SU-DHL-6 (cell line): ENCODE measurements around the gene ERMP1.
A peak's percentile ranks its signal among the peaks of the same experiment; 100 is the strongest.

Source experiments
- H2AFZ ChIP-seq: fragments of 200-600 bp; sonication (generic); 2 replicates; pipeline ENCODE4 v1.6.1; 2014; ENCODE audit warnings: low read depth, mild to moderate bottlenecking, moderate library complexity, mixed read lengths, antibody characterized with exemption, low read length; ENCODE audit not compliant: severe bottlenecking
- H3F3A ChIP-seq: fragments of 200-600 bp; shearing (Covaris generic); 2 replicates; pipeline ENCODE4 v1.6.0; 2016; ENCODE audit warnings: antibody characterized with exemption, mild to moderate bottlenecking; ENCODE audit not compliant: insufficient read depth
- H3K27ac ChIP-seq: fragments of 200-600 bp; sonication (generic); 2 replicates; pipeline ENCODE4 v1.5.1; 2016; ENCODE audit warnings: low read depth, mild to moderate bottlenecking, low read length, moderate library complexity, mixed read lengths
- H3K27me3 ChIP-seq: fragments of 200-600 bp; sonication (generic), shearing (Covaris generic); 2 replicates; pipeline ENCODE4 v1.6.0; 2014; ENCODE audit warnings: mild to moderate bottlenecking, low read length
- H3K36me3 ChIP-seq: fragments of 200-600 bp; sonication (generic); 2 replicates; pipeline ENCODE4 v1.6.1; 2014; ENCODE audit warnings: mild to moderate bottlenecking, low read length, mixed read lengths
- H3K4me2 ChIP-seq: fragments of 300-600, 200-600 bp; shearing (Covaris generic), sonication (generic); 2 replicates; pipeline ENCODE4 v1.6.0; 2014; ENCODE audit warnings: low read length, low read depth, mild to moderate bottlenecking; ENCODE audit not compliant: poor library complexity, severe bottlenecking
- H3K4me3 ChIP-seq: fragments of 200-600 bp; sonication (generic); 2 replicates; pipeline ENCODE4 v1.5.1; 2014; ENCODE audit warnings: antibody characterized with exemption, low read length, mild to moderate bottlenecking, mixed read lengths; ENCODE audit not compliant: insufficient read depth, poor library complexity, severe bottlenecking
- H3K79me2 ChIP-seq: fragments of 200-600 bp; sonication (generic); 2 replicates; pipeline ENCODE4 v1.6.1; 2014; ENCODE audit warnings: mild to moderate bottlenecking, low read length, moderate library complexity; ENCODE audit not compliant: insufficient read depth
- H3K9ac ChIP-seq: fragments of 200-600 bp; sonication (generic); 2 replicates; pipeline ENCODE4 v1.7.0; 2014; ENCODE audit warnings: mild to moderate bottlenecking, low read length
- H3K9me2 ChIP-seq: fragments of 200-600 bp; sonication (generic); replicated peaks from 2 replicates; pipeline ENCODE4 v1.6.1; 2014; ENCODE audit warnings: low read length; ENCODE audit not compliant: insufficient read depth
- H3K9me3 ChIP-seq: fragments of 200-600 bp; sonication (generic); 2 replicates; pipeline ENCODE4 v1.6.1; 2014; ENCODE audit warnings: low read length, mixed read lengths; ENCODE audit not compliant: insufficient read depth
- H4K20me1 ChIP-seq: fragments of 200-600 bp; sonication (generic); 2 replicates; pipeline ENCODE4 v1.6.1; 2014; ENCODE audit warnings: low read depth, mild to moderate bottlenecking, antibody characterized with exemption, low read length, moderate library complexity, mixed read lengths
- CTCF ChIP-seq: fragments of 200-600 bp; sonication (generic); IDR thresholded peaks from one replicate; pipeline ENCODE4 v1.5.1; 2017; ENCODE audit warnings: antibody characterized with exemption, mild to moderate bottlenecking, low read length, moderate library complexity; ENCODE audit not compliant: insufficient read depth, poor library complexity, severe bottlenecking
- EZH2phosphoT487 ChIP-seq: fragments of 200-600 bp; sonication (generic), shearing (Covaris generic); conservative IDR thresholded peaks from 2 replicates; pipeline ENCODE4 v1.6.1; 2018; ENCODE audit warnings: mild to moderate bottlenecking, antibody characterized with exemption, low read length, moderate library complexity, mixed read lengths

ERMP1 gene

DNA sequence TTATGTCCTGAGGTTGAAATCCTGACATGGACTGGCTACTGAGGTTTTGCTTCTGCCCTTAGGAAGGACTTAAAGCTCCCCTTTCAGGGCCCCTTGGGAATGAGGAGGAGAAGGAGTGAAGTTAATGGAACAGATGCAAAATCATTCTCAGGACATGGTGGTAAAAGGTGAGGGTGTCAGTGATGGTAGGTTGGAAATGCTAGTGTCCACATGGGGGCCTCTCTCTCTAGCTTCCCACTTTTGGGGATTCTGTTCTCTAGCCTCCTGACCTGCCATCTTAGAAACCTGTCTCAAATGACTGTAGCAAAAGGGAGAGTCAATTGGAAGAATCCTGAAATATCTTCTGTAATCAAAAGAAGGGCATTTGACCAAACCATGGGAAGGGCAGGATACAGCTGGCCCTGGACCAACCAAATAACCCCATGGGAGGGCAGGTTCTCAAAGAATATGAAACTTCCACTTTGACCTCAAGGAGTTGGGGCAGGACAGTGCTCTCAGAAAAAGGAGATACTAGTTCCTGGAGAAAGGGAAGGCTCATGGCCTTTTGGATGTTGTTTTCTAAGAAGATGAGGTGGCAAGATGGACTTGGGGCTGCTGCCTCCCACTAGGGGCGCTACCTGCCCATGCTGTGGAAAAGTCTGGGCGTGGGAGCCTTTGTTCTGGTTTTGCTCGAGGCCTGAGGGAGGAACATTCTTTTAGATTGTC is 36.5 kb upstream of the ERMP1 start:
- H3K9me2 ChIP-seq: no peaks in the 10 kb centered on the region
- no peaks in the 10 kb centered on the region for H3K79me2 ChIP-seq
- no peak overlapping the region for H3K4me3 ChIP-seq
- no peaks in the 10 kb centered on the region for H4K20me1 ChIP-seq
- H3K27me3 ChIP-seq: no peaks in the 10 kb centered on the region
- no peaks in the 10 kb centered on the region for H3F3A ChIP-seq
- H3K27ac ChIP-seq: no peak overlapping the region
- no peak overlapping the region for H3K9ac ChIP-seq
- no peaks in the 10 kb centered on the region for H3K9me3 ChIP-seq
- no peak overlapping the region for H3K4me2 ChIP-seq
- TF ChIP-seq CTCF: peak; percentile 70
- no peak for TF ChIP-seq EZH2phosphoT487
- H2AFZ ChIP-seq: no peak overlapping the region
- H3K36me3 ChIP-seq: no peaks in the 10 kb centered on the region

GRCh38 chr9:5868235-5868634 is 35.3 kb upstream of the ERMP1 start:
- TF ChIP-seq CTCF (no peak), EZH2phosphoT487 (no peak)
- H3K36me3 ChIP-seq: no peaks in the 10 kb centered on the region
- H3K9ac ChIP-seq: no peak overlapping the region
- no peaks in the 10 kb centered on the region for H3K9me2 ChIP-seq
- H3K27ac ChIP-seq: no peak overlapping the region
- H3K79me2 ChIP-seq: no peaks in the 10 kb centered on the region
- no peaks in the 10 kb centered on the region for H3F3A ChIP-seq
- no peaks in the 10 kb centered on the region for H3K9me3 ChIP-seq
- H2AFZ ChIP-seq: no peak overlapping the region
- H3K4me2 ChIP-seq: no peak overlapping the region
- H4K20me1 ChIP-seq: no peaks in the 10 kb centered on the region
- H3K4me3 ChIP-seq: no peak overlapping the region
- no peaks in the 10 kb centered on the region for H3K27me3 ChIP-seq

- H3K4me3 ChIP-seq: no peak overlapping the region
- H3K9me3 ChIP-seq: no peaks in the 10 kb centered on the region
- no peak overlapping the region for H3K27ac ChIP-seq
- H3F3A ChIP-seq: no peaks in the 10 kb centered on the region
- H3K9me2 ChIP-seq: no peaks in the 10 kb centered on the region
- H3K79me2 ChIP-seq: no peaks in the 10 kb centered on the region
- no peak overlapping the region for H3K4me2 ChIP-seq
- no peak overlapping the region for H2AFZ ChIP-seq
- no peaks in the 10 kb centered on the region for H3K36me3 ChIP-seq
- no peak overlapping the region for H3K9ac ChIP-seq
- no peaks in the 10 kb centered on the region for H4K20me1 ChIP-seq
- TF ChIP-seq CTCF (no peak), EZH2phosphoT487 (no peak)
- H3K27me3 ChIP-seq: no peaks in the 10 kb centered on the region
Observed at GRCh38 chr9:5866685-5867084, 33.8 kb upstream of the ERMP1 start.
